Activated CD4-positive, alpha-beta memory T cell treated with anti-CD3 and anti-CD28 coated beads, Interleukin-2, amount 10 ng/mL, durations not matched to agents 7 days and 5 days (primary cell): ENCODE data around the gene SNX25. TPM values are rescaled to one million over a fixed set of nuclear protein-coding genes. Genes with fewer than 3 reads are reported as not detected.

Source experiments
- total RNA-seq, 2 experiments: library from RNA; stranded (reverse); gene quantifications; one replicate each; pipeline ENCODE4 v1.2.3, GENCODE V29; 2021

SNX25 gene
- total RNA-seq, 2 experiments from 2014 or later: 18.0 to 18.5 TPM

Other genes with a start within 250 kb of the SNX25 start
- not detected for gene HELT, start 191.1 kb upstream of the SNX25 start, total RNA-seq
- gene SLC25A4, start 66.3 kb upstream of the SNX25 start, total RNA-seq: 1 to 10 TPM; 3.8 to 5.2 TPM
- 10 to 100 TPM; 31.9 to 32.1 TPM for gene CFAP97, start 5.6 kb upstream of the SNX25 start, total RNA-seq
- 1 to 10 TPM; 1.1 to 1.2 TPM for gene LRP2BP, start 186.3 kb downstream of the SNX25 start, total RNA-seq
- gene ANKRD37, start 187.2 kb downstream of the SNX25 start, total RNA-seq: 10 to 100 TPM; 16.0 to 16.1 TPM
- gene UFSP2, start 216.4 kb downstream of the SNX25 start, total RNA-seq: 10 to 100 TPM; 23.4 to 23.8 TPM